MM.1S (cell line): ENCODE results near the gene RNF220.

Source experiments
- DNase-seq: peaks from one replicate; pipeline ENCODE4 v3.0.0-alpha.2; 2015
- H2AFZ ChIP-seq: fragments of 300-600 bp; sonication (generic); 2 replicates; pipeline ENCODE4 v1.6.0; 2016; ENCODE audit warnings: antibody characterized with exemption, low read length
- H3F3A ChIP-seq: fragments of 300-600 bp; sonication (generic); 2 replicates; pipeline ENCODE4 v1.6.1; 2016; ENCODE audit warnings: mild to moderate bottlenecking, antibody characterized with exemption, low read length, moderate library complexity, mixed read lengths; ENCODE audit not compliant: insufficient read depth
- H3K27ac ChIP-seq: fragments of 300-600 bp; sonication (generic); 2 replicates; pipeline ENCODE4 v1.5.1; 2016; ENCODE audit warnings: mild to moderate bottlenecking, low read length
- H3K27me3 ChIP-seq: fragments of 300-600 bp; sonication (generic); replicated peaks from 2 replicates; pipeline ENCODE4 v1.6.0; 2016; ENCODE audit warnings: low read length; ENCODE audit not compliant: insufficient read depth
- H3K36me3 ChIP-seq: fragments of 300-600 bp; sonication (generic); replicated peaks from 2 replicates; pipeline ENCODE4 v1.6.1; 2016; ENCODE audit warnings: mild to moderate bottlenecking, low read length, mixed read lengths; ENCODE audit not compliant: insufficient read depth
- H3K4me1 ChIP-seq: fragments of 300-600 bp; sonication (generic); 2 replicates; pipeline ENCODE4 v1.6.1; 2016; ENCODE audit warnings: low read length, mixed read lengths
- H3K4me2 ChIP-seq: fragments of 300-600 bp; sonication (generic); 2 replicates; pipeline ENCODE4 v1.6.0; 2016; ENCODE audit warnings: low read depth, low read length
- H3K4me3 ChIP-seq: fragments of 300-600 bp; sonication (generic); 2 replicates; pipeline ENCODE4 v1.5.1; 2016; ENCODE audit warnings: low read length, mixed read lengths
- H3K79me2 ChIP-seq: fragments of 300-600 bp; sonication (generic); 2 replicates; pipeline ENCODE4 v1.6.1; 2016; ENCODE audit warnings: mixed run types, low read length, mixed read lengths
- H3K9ac ChIP-seq: fragments of 300-600 bp; sonication (generic); 2 replicates; pipeline ENCODE4 v1.6.1; 2016; ENCODE audit warnings: low read length, mixed read lengths
- H3K9me2 ChIP-seq: fragments of 300-600 bp; sonication (generic); replicated peaks from 2 replicates; pipeline ENCODE4 v1.6.1; 2016; ENCODE audit warnings: mild to moderate bottlenecking, low read length, mixed read lengths; ENCODE audit not compliant: insufficient read depth
- H3K9me3 ChIP-seq: fragments of 300-600 bp; sonication (generic); replicated peaks from 2 replicates; pipeline ENCODE4 v1.6.1; 2016; ENCODE audit warnings: mild to moderate bottlenecking, low read length, mixed read lengths; ENCODE audit not compliant: insufficient read depth
- H4K20me1 ChIP-seq: fragments of 300-600 bp; sonication (generic); 2 replicates; pipeline ENCODE4 v1.6.1; 2016; ENCODE audit warnings: mild to moderate bottlenecking, low read length, moderate library complexity, mixed read lengths; ENCODE audit not compliant: insufficient read depth
- EZH2 ChIP-seq: fragments of 300-600 bp; sonication (generic); optimal IDR thresholded peaks from 2 replicates; pipeline ENCODE3; 2017; ENCODE audit warnings: low read depth, mild to moderate bottlenecking, antibody characterized with exemption, low read length, mixed read lengths
- EZH2phosphoT487 ChIP-seq: fragments of 300-600 bp; sonication (generic); IDR thresholded peaks from 2 replicates; pipeline ENCODE4 v1.6.1; 2018; ENCODE audit warnings: antibody characterized with exemption, low read length
- TF ChIP-seq, protein P1 (sequence below): fragments of 300-600 bp; sonication (generic); IDR thresholded peaks from 2 replicates; pipeline ENCODE4 v1.5.1; 2016; ENCODE audit warnings: antibody characterized with exemption, low read length, mixed read lengths

Gene RNF220

DNA sequence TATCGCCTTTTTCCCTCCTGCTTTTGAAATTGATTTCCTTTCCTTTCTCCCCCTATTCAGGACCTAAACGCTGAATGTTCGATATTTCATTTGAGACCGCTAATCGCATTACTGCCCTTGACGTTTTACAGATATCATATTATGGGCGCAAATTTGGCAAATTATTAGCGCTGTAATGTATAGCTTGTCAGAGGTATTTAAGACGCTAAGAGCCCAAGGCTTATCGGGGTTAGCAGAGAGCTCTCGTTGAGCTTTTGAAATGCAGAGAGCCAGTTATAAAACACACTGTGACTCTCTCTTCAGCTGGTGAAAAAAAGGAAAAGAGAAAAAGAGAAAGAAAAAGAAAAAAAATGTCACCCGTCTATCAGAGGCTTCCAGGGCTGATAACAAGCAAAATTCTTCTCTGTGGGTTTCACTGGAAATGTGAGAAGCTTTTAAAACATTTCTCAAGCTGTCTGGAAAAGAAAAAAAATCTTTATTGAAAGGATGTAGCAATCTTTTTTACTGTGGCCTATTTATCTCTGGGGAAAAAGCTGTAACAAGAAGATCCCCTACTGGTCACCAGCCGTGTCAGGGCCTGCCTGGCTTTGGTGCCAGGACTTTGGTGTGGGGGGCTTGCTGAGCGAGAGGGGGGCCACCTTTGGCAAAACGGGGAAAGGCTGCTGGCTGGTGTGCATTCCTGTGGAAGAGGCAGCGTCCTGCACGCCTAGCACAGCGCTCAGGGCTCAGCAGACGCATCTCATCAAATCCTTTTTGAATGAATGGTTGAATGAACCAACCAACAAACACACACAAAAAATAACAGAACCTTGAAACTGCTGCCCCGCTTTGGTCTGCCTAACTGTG, 119.8 kb downstream of the RNF220 start:
- Histone ChIP-seq H3K9me2 (no peaks in the 10 kb centered on the region), H3K4me3 (no peak overlapping the region), H3K9me3 (no peaks in the 10 kb centered on the region), H3K4me1 (no peaks in the 10 kb centered on the region), H3F3A (no peaks in the 10 kb centered on the region), H2AFZ (no peak overlapping the region), H3K9ac (no peak overlapping the region), H3K36me3 (no peaks in the 10 kb centered on the region), H3K79me2 (no peaks in the 10 kb centered on the region), H3K4me2 (no peak overlapping the region), H3K27ac (no peak overlapping the region), H4K20me1 (no peaks in the 10 kb centered on the region), H3K27me3 (peaks cover 5% of the 10 kb centered on the region)
- no peak for DNase-seq
- TF ChIP-seq, protein P1, sequence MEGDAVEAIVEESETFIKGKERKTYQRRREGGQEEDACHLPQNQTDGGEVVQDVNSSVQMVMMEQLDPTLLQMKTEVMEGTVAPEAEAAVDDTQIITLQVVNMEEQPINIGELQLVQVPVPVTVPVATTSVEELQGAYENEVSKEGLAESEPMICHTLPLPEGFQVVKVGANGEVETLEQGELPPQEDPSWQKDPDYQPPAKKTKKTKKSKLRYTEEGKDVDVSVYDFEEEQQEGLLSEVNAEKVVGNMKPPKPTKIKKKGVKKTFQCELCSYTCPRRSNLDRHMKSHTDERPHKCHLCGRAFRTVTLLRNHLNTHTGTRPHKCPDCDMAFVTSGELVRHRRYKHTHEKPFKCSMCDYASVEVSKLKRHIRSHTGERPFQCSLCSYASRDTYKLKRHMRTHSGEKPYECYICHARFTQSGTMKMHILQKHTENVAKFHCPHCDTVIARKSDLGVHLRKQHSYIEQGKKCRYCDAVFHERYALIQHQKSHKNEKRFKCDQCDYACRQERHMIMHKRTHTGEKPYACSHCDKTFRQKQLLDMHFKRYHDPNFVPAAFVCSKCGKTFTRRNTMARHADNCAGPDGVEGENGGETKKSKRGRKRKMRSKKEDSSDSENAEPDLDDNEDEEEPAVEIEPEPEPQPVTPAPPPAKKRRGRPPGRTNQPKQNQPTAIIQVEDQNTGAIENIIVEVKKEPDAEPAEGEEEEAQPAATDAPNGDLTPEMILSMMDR = no peak
- no peak for TF ChIP-seq EZH2phosphoT487
- no peak for TF ChIP-seq EZH2

DNA sequence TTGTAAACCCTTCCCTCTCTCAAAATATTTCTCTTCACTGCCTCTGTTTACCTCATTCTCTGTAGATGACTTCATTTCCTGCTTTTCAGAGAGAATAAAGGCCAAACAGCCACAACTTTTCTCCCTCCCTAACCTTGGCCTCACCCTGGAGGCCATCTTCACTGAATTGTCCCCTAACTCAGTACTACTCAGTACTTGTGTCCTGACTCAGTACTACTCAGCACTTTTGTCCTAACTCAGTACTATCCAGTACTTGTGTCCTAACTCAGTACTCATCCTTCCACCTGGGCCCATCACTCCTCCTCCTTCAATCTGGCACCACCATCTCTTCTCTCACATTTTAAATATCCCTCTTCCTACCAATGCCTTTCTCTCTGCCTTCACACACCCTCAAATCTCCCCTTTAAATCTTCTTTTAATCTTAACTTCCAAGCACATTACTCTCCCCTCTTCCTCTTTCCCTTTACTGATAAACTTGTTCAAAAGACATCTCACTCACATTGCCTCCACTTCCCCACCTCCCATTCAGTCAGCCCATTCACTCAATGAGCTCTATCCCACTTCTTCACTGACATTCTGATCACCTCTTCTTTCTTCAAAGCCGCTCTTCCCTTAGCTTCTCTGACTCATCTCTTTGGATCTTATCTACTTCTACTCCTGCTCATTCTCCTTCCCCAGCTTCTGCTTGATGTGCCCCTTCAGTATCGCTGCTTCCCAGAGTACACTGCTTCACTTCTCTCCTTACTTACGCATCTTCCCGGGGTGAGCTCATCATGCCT, 121.4 kb downstream of the RNF220 start:
- Histone ChIP-seq H3K27me3 (peaks cover 5% of the 10 kb centered on the region), H3K27ac (no peak overlapping the region), H3K9me2 (no peaks in the 10 kb centered on the region), H3K4me3 (no peak overlapping the region), H3K36me3 (no peaks in the 10 kb centered on the region), H3K79me2 (no peaks in the 10 kb centered on the region), H3K9me3 (no peaks in the 10 kb centered on the region), H2AFZ (no peak overlapping the region), H4K20me1 (no peaks in the 10 kb centered on the region), H3F3A (no peaks in the 10 kb centered on the region), H3K4me2 (no peak overlapping the region), H3K9ac (no peak overlapping the region), H3K4me1 (no peaks in the 10 kb centered on the region)
- DNase-seq = no peak
- TF ChIP-seq, protein P1 = no peak
- TF ChIP-seq EZH2 = no peak

DNA sequence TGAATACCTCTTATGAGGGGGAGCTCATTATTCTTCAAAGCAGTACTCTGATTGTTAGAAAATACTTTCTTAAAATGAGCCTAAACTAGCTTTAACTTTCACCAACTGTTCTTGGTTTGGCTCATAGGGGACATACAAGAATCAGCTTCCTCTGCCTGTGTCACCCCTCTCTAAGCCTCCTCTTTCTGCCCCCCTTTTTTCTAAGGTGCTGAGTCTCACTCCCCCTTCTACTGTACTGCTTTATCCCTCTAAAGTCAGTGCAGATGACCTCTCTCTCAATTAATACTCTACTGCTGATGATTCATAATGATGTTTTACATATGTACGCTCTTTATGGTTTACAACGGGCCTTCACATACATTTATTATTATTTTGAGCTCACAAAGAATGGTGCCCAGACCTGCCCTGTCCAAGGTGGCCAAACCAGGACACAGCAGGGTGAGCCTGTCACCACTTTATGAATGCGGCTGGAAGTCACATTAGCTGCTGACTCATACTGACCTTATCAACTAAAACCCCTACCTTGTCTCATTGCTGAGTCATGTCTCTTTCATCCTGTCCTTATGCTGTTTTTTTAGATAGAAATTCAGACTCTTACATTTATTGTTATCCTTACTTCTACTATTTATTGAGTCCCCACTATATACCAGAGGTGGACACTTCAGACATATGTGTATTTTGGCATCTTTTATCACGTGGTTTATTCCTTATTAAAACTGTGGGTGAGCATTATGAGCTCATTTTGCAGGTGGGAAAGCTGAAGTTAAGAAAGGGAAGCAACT, 126.9 kb downstream of the RNF220 start:
- H4K20me1 ChIP-seq = no peaks in the 10 kb centered on the region
- no peaks in the 10 kb centered on the region for H3F3A ChIP-seq
- no peaks in the 10 kb centered on the region for H3K79me2 ChIP-seq
- no peaks in the 10 kb centered on the region for H3K36me3 ChIP-seq
- DNase-seq = no peak
- H3K9me2 ChIP-seq = no peaks in the 10 kb centered on the region
- H3K27ac ChIP-seq = no peak overlapping the region
- no peaks in the 10 kb centered on the region for H3K4me1 ChIP-seq
- H3K9me3 ChIP-seq = no peaks in the 10 kb centered on the region
- H3K27me3 ChIP-seq = no peaks in the 10 kb centered on the region
- H3K4me3 ChIP-seq = no peak overlapping the region
- H3K9ac ChIP-seq = no peak overlapping the region
- no peak overlapping the region for H2AFZ ChIP-seq
- TF ChIP-seq, protein P1 = no peak
- TF ChIP-seq EZH2phosphoT487 (no peak), EZH2 (no peak)
- H3K4me2 ChIP-seq = no peak overlapping the region
